ENCODE data around the gene HEPN1. TPM values are rescaled to one million over a fixed set of nuclear protein-coding genes. Genes with fewer than 3 reads are reported as not detected.

Gene HEPN1
- total and polyA plus RNA-seq, 2 experiments from 2014 or later = not detected

DNA sequence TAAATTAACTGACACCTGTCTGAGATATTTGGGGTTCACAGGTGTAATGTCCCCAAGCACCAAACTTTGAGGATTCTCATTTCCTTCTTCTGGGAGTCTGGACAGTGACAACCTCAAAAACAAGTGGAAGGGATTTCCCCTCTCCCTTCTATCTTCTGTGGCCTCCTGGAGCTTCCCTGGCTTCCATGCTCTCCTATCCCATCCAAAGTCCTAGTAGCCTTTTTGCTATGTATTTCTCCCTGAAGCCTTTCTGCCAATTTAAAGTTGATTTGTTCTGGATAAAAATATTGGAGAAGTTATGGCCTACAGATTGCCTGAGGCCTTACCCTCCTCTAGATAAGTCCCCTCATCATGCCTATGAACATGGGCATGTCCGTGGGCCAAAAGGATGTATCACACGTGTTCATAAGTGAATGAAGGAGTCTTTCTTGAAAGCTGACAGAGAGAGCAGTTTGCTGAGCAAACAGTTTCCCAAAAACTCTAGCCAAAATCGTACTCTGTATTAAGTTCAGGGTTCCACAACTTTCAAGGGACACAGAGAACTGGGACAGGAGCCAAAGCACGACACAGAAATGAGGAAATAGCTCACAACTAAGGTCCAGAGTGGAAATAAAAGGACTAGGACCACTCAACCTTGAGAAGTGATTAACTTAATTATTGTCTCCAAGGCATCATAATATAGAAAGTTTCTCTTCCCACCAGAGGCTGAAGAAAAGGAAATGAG is 10.1 kb downstream of the HEPN1 start:
- Mint-ChIP-seq H3K9me3 (no peaks in the 10 kb centered on the region), H3K4me3 (no peak overlapping the region), H3K36me3 (ENCODE audit: low read depth) (no peaks in the 10 kb centered on the region), H3K27me3 (ENCODE audit: insufficient read depth, low read depth, poor library complexity) (peaks cover 6% of the 10 kb centered on the region), H3K4me1 (no peaks in the 10 kb centered on the region), H3K27ac (no peak overlapping the region)
- Histone ChIP-seq H3K27me3 (ENCODE audit: insufficient read depth) (peaks cover 1% of the 10 kb centered on the region; the same call in 1 of the 2 replicates), H3K79me2 (replicated peaks; ENCODE audit: insufficient read depth) (no peaks in the 10 kb centered on the region), H3K4me3 (no peak overlapping the region), H3F3A (replicated peaks; ENCODE audit: low read depth) (no peaks in the 10 kb centered on the region), H2AFZ (no peak overlapping the region), H3K27ac (ENCODE audit: low read depth) (no peak overlapping the region), H3K36me3 (ENCODE audit: insufficient read depth) (no peaks in the 10 kb centered on the region), H3K4me1 (ENCODE audit: insufficient read depth) (no peaks in the 10 kb centered on the region), H3K9me2 (ENCODE audit: insufficient read depth) (no peaks in the 10 kb centered on the region), H3K4me2 (no peak overlapping the region), H4K20me1 (replicated peaks; ENCODE audit: insufficient read depth) (no peaks in the 10 kb centered on the region)
- no peak for ATAC-seq
- DNase-seq (ENCODE audit: low spot score) = no peak
- no peak for TF ChIP-seq ETS1 (IDR thresholded peaks at IDR 0.05)
- no peak for TF ChIP-seq NANOG (IDR thresholded peaks at IDR 0.05; ENCODE audit: borderline replicate concordance)
- TF ChIP-seq, protein P1, sequence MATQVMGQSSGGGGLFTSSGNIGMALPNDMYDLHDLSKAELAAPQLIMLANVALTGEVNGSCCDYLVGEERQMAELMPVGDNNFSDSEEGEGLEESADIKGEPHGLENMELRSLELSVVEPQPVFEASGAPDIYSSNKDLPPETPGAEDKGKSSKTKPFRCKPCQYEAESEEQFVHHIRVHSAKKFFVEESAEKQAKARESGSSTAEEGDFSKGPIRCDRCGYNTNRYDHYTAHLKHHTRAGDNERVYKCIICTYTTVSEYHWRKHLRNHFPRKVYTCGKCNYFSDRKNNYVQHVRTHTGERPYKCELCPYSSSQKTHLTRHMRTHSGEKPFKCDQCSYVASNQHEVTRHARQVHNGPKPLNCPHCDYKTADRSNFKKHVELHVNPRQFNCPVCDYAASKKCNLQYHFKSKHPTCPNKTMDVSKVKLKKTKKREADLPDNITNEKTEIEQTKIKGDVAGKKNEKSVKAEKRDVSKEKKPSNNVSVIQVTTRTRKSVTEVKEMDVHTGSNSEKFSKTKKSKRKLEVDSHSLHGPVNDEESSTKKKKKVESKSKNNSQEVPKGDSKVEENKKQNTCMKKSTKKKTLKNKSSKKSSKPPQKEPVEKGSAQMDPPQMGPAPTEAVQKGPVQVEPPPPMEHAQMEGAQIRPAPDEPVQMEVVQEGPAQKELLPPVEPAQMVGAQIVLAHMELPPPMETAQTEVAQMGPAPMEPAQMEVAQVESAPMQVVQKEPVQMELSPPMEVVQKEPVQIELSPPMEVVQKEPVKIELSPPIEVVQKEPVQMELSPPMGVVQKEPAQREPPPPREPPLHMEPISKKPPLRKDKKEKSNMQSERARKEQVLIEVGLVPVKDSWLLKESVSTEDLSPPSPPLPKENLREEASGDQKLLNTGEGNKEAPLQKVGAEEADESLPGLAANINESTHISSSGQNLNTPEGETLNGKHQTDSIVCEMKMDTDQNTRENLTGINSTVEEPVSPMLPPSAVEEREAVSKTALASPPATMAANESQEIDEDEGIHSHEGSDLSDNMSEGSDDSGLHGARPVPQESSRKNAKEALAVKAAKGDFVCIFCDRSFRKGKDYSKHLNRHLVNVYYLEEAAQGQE (IDR thresholded peaks at IDR 0.05; ENCODE audit: unreplicated experiment) = no peak
- TF ChIP-seq POLR2AphosphoS5 (IDR thresholded peaks at IDR 0.05; ENCODE audit: low read depth) = no peak

GRCh38 chr11:124930799-124931198 is 11.7 kb downstream of the HEPN1 start:
- DNase-seq (ENCODE audit: low spot score) = no peak
- H3K4me1 ChIP-seq (ENCODE audit: insufficient read depth) = no peaks in the 10 kb centered on the region
- H3F3A ChIP-seq (replicated peaks; ENCODE audit: low read depth) = no peaks in the 10 kb centered on the region
- H2AFZ ChIP-seq = no peak overlapping the region
- Mint-ChIP-seq H3K27ac (no peak overlapping the region), H3K27me3 (ENCODE audit: insufficient read depth, low read depth, poor library complexity) (peaks cover 1% of the 10 kb centered on the region), H3K4me1 (no peaks in the 10 kb centered on the region), H3K4me3 (no peak overlapping the region), H3K36me3 (ENCODE audit: low read depth) (no peaks in the 10 kb centered on the region), H3K9me3 (no peaks in the 10 kb centered on the region)
- no peaks in the 10 kb centered on the region for H3K36me3 ChIP-seq (ENCODE audit: insufficient read depth)
- no peak for TF ChIP-seq EZH2 (IDR thresholded peaks at IDR 0.05; ENCODE audit: low read depth, unreplicated experiment)
- TF ChIP-seq STAT1 (IDR thresholded peaks at IDR 0.05; ENCODE audit: unreplicated experiment) = no peak
- TF ChIP-seq, protein P2, sequence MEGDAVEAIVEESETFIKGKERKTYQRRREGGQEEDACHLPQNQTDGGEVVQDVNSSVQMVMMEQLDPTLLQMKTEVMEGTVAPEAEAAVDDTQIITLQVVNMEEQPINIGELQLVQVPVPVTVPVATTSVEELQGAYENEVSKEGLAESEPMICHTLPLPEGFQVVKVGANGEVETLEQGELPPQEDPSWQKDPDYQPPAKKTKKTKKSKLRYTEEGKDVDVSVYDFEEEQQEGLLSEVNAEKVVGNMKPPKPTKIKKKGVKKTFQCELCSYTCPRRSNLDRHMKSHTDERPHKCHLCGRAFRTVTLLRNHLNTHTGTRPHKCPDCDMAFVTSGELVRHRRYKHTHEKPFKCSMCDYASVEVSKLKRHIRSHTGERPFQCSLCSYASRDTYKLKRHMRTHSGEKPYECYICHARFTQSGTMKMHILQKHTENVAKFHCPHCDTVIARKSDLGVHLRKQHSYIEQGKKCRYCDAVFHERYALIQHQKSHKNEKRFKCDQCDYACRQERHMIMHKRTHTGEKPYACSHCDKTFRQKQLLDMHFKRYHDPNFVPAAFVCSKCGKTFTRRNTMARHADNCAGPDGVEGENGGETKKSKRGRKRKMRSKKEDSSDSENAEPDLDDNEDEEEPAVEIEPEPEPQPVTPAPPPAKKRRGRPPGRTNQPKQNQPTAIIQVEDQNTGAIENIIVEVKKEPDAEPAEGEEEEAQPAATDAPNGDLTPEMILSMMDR (conservative IDR thresholded peaks at IDR 0.05; ENCODE audit: low read depth in 2 of 2) = no peak
- no peak for TF ChIP-seq ZNF331 (CRISPR knock-in tag; IDR thresholded peaks at IDR 0.05; ENCODE audit: low read depth)
- ATAC-seq = no peak
- H3K4me2 ChIP-seq = no peak overlapping the region
- no peak overlapping the region for H3K4me3 ChIP-seq
- H3K27me3 ChIP-seq (ENCODE audit: insufficient read depth) = no peaks in the 10 kb centered on the region
- no peaks in the 10 kb centered on the region for H4K20me1 ChIP-seq (replicated peaks; ENCODE audit: insufficient read depth)
- H3K9me2 ChIP-seq (ENCODE audit: insufficient read depth) = no peaks in the 10 kb centered on the region
- no peaks in the 10 kb centered on the region for H3K79me2 ChIP-seq (replicated peaks; ENCODE audit: insufficient read depth)
- H3K27ac ChIP-seq (ENCODE audit: low read depth) = no peak overlapping the region

All from GM23338 (cell line).